GM21723 (cell line): Measurements from ENCODE around the gene LINC01488.

Source experiments
- ATAC-seq: cut with Tn5 transposase; IDR thresholded peaks from one replicate; pipeline ENCODE4 v1.9.1; 2021; ENCODE audit warnings: mild to moderate bottlenecking, moderate library complexity; ENCODE audit not compliant: unreplicated experiment

LINC01488 gene

GRCh38 chr11:69463181-69463994 is 18.1 kb upstream of the LINC01488 start:
- no peak for ATAC-seq

- ATAC-seq = no peak
Measured at GRCh38 chr11:69463995-69464960, 17.2 kb upstream of the LINC01488 start.

GRCh38 chr11:69465236-69466000 is 16.0 kb upstream of the LINC01488 start:
- no peak for ATAC-seq

GRCh38 chr11:69466039-69466438 is 15.4 kb upstream of the LINC01488 start:
- ATAC-seq = no peak

- no peak for ATAC-seq
Measured at GRCh38 chr11:69467196-69467595, 14.3 kb upstream of the LINC01488 start.

- no peak for ATAC-seq
Measured at GRCh38 chr11:69467646-69468045, 13.8 kb upstream of the LINC01488 start.

- ATAC-seq = no peak
Measured at GRCh38 chr11:69468221-69468620, 13.2 kb upstream of the LINC01488 start.

- ATAC-seq = no peak
Measured at GRCh38 chr11:69468911-69469885, 12.3 kb upstream of the LINC01488 start.

GRCh38 chr11:69470301-69470700 is 11.2 kb upstream of the LINC01488 start:
- ATAC-seq = no peak

- no peak for ATAC-seq
Measured at GRCh38 chr11:69470793-69471728, 10.4 kb upstream of the LINC01488 start.

GRCh38 chr11:69471729-69472540 is 9.5 kb upstream of the LINC01488 start:
- ATAC-seq = no peak

- ATAC-seq = no peak
Measured at GRCh38 chr11:69472541-69473275, 8.8 kb upstream of the LINC01488 start.

GRCh38 chr11:69473276-69473845 is 8.1 kb upstream of the LINC01488 start:
- no peak for ATAC-seq

GRCh38 chr11:69474736-69475135 is 6.7 kb upstream of the LINC01488 start:
- no peak for ATAC-seq

- no peak for ATAC-seq
Measured at GRCh38 chr11:69475141-69475865, 6.2 kb upstream of the LINC01488 start.

GRCh38 chr11:69475866-69476471 is 5.5 kb upstream of the LINC01488 start:
- ATAC-seq = no peak
